HG03280 (cell line): ENCODE data around the gene PGS1.
"Not testable (repeated sequence)": the region's sequence is repeated elsewhere in the genome, so short reads cannot be mapped to it uniquely, and the experiment has no call there.

ENCODE experiments used
- ATAC-seq: cut with Tn5 transposase; IDR thresholded peaks from one replicate; pipeline ENCODE4 v1.9.1; 2021; ENCODE audit warnings: mild to moderate bottlenecking, moderate library complexity; ENCODE audit not compliant: unreplicated experiment

Gene PGS1, protein sequence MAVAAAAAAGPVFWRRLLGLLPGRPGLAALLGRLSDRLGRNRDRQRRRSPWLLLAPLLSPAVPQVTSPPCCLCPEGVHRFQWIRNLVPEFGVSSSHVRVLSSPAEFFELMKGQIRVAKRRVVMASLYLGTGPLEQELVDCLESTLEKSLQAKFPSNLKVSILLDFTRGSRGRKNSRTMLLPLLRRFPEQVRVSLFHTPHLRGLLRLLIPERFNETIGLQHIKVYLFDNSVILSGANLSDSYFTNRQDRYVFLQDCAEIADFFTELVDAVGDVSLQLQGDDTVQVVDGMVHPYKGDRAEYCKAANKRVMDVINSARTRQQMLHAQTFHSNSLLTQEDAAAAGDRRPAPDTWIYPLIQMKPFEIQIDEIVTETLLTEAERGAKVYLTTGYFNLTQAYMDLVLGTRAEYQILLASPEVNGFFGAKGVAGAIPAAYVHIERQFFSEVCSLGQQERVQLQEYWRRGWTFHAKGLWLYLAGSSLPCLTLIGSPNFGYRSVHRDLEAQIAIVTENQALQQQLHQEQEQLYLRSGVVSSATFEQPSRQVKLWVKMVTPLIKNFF

DNA sequence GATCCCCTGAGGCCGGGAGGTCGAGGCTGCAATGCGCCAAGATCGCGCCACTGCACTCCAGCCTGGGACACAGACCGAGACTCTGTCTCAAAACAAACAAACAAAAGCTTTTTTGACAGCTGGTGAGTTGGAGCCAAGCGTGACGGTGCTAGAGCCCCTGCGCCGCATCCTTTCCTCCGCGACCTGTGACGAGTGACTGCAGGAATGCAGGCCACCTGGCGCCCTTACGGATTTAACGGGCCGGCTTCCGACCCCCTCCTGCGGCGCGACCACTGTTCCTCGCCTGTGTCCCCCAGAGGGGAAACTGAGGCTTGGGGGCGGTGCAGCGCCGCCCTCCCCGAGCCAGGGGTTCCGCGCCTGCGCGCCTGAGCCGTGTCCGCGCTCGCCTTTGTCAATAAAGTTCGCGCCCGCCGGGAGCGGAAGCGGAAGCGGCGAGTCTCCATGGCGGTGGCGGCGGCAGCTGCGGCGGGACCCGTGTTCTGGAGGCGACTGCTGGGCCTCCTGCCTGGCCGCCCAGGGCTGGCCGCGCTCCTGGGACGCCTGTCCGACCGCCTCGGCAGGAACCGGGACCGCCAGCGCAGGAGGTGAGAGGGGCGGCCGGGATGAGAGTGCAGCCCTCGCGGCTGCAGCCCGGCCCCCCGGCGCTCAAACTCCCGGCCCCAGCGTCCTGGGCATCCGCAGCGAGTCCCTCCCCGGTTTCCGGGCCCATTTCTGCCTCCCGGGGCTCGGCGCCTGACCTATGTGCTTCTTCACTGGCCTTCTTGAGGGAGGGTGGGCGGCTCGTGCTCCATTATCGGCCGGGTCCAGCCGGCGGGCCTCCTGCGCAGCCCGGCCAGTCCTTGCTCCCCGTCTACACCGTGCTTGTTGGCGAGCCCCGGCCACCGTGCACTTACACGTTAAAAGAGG lies at the start of gene PGS1:
Gene PGS1 (plus strand): TSS at position 425 of the 906 bp plus-strand sequence. CDS start 17 bp downstream, at position 442.
- ATAC-seq: peak; percentile 66

DNA sequence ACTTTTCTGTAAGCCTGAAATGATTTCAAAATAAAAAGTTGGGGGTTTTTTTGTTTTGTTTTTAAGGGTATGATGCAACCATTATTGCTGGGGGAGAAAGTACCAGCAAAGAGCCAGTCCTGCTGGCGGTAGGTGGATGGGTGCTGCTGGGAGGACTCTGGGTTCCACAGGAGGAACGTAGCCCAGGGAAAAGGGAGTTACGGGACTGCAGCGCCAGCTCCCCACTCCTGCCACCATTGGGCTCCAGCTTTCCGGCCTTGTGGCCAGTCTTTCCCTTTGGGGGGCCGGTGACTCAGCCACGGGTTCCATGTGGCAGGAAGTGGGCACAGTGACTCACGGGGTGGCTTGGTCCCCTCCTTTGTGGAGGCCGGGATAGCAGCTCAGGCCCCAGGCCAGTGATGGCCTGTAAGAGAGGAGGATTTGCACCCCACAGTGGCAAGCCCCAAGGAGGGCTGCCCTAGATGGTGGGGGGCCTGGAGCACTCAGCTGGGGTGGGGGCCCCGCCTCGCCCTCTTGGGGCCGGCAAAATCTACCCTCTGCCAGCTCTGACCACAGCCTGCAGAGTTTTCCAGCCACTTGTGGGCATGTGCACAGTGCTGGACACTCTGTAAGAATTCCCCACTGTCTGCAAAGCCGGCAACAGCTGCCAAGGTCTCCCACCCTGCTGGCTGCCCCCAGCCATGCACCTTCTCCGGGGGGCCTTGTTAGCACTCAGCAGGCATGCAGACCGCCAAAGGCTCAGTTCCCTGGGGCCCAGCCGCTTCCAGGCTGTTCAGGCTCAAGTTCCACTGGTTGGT lies 49.0 kb upstream of the PGS1 start:
- no peak for ATAC-seq

- no peak for ATAC-seq
Measured at GRCh38 chr17:78330570-78331224, 47.8 kb upstream of the PGS1 start.

DNA sequence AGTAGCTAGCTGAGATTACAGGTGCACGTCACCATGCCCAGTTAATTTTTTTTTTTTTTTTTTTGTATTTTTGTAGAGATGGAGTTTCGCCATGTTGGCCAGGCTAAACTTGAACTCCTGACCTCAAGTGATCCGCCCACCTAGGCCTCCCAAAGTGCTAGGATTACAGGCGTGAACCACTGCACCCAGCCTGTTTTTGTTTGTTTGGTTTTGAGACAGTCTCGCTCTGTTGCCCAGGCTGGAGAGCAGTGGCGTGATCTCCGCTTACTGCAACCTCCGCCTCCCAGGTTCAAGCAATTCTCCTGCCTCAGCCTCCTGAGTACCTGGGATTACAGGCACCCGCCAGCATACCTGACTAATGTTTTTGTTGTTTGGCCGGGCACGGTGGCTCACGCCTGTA lies 47.1 kb upstream of the PGS1 start:
- ATAC-seq: not testable (repeated sequence)

DNA sequence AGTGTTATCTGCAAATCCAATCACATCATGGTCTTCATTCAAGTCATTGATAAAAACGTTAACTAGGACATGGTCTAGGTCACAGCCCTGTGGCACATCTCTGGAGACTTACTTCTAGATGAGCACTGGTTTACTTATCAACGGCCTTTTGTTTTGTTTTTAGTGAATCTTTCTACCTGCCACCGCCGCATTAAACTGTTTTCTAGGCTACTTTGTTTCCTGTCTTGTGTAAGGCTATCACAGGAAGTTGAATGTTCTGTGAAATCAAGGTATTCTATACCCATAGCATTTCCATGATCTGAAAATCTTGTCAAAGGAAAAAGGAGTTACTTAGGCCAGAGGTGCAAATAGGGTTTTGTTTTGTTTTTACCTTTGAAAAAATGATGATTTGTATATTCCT lies 45.5 kb upstream of the PGS1 start:
- no peak for ATAC-seq

GRCh38 chr17:78335209-78335608 lies 43.2 kb upstream of the PGS1 start:
- ATAC-seq: no peak

DNA sequence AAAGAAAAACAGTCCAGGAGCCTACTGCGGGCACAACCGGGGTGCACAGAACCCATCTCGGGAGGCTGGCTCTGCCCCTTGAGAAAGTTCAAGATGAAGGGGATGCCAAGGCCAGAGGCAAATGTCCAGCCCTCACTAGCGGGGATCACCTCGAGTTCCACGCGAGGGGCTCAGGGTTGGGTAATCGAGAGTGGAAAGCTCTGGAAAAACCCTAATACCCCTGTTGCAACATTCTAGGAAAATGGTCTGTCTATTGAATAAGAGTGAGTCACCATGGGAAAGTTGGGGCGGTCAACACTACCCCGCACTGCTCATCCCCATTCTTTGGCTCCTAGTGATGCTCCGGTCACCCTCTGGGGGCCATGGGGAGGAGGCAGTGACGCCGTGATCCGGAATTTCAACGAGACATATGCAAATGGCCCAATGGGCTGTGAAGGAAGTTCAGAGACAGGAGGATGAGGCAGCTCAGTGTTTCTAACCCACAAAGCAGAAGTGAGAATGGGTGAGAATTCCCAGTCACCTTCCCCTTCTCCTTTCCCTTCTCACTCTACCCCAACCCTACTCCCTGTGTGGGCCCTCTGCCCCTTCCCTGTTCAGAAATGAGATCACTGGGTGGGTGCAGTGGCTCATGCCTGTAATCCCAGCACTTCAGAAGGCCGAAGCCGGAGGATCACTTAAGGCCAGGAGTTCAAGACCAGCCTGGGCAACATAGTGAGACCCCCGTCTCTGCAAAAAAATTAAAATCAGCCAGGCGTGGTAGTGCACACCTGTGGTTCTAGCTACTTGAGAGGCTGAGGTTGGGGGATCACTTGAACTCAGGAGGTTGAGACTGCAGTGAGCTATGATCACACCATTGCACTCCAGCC lies 41.0 kb upstream of the PGS1 start:
- ATAC-seq: peak; percentile 53

- ATAC-seq: no peak
Measured at GRCh38 chr17:78338486-78339259, 39.8 kb upstream of the PGS1 start.

DNA sequence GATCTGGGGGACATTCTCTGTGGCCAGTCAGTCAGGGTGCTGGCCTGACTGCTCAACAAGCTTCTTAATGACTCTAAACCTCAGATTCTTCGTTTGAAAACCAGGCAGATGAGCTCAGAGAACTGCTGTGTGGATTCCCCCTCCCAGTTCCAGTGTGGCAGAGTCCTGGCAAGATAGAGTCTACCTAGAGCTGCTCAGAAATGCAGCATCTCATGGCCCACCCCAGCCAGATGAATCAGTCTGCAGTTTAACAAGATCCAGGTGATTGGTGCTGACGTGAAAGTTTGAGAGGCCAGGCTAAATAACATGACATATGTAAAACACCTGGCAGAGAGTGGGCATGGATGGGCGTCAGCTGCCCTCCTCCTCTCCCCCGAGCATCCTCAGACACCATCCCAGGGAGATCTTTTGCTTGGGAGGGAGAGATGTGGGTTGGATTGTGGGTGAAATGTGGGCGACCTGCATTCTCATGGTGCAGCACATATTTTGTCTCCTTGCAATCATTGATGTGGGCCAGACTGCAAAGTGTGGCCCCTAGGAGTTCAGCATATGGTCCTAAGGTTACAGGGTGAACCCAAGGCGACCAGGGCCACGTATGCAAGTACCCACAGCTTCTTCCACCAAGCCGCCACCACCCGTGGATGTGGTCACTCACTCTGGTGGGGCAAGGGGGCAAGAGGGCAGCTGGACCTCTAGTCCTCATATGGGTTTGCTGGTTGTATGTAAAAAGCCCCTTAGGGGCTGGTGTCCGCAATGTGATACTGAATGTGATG lies 38.1 kb upstream of the PGS1 start:
- ATAC-seq: no peak

- ATAC-seq: no peak
Measured at GRCh38 chr17:78341559-78342448, 36.6 kb upstream of the PGS1 start.

GRCh38 chr17:78342449-78343186 lies 35.8 kb upstream of the PGS1 start:
- no peak for ATAC-seq

DNA sequence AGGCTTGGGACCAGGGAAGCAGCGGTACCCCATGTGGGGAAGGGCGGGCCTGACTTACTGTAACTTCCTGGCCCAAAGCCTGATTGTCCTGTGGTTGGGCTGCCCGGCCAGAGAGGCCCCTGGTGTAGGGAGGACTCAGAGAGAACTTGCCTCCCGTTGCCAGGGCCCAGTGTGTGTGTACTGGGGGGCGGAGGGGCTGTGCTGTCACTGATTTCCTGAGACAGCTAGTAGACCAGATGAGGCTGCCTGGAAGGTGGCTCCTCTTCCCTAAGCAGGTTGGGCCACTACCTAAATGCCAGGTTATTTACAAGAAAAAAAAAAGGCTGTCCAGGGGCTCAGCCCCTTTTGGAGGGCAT lies 35.3 kb upstream of the PGS1 start:
- ATAC-seq: no peak

GRCh38 chr17:78343543-78344201 lies 34.8 kb upstream of the PGS1 start:
- no peak for ATAC-seq

DNA sequence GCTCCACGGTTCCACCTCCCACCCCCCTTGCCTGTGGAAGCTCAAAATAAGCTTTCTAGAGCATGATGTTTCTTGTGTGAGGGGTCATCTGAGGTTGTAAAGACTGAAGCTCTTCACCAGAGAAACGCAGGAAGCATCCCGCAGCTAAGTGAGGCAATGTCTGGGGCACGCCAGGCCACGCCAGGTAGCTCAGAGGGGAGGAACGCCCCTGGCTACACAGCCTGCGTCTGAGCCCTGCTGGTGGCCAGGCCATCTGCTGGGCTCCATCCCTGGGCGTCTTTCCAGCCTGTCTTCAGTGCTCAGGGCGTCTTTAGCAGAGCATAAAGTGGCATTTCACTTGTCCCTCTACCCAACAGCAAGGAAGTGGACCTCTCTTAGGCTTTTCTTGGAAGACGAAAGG lies 33.8 kb upstream of the PGS1 start:
- no peak for ATAC-seq

GRCh38 chr17:78345172-78345571 lies 33.3 kb upstream of the PGS1 start:
- ATAC-seq: no peak
